HG02973 (cell line): ENCODE measurements around the gene GRB2.
"Not testable (repeated sequence)": the region's sequence is repeated elsewhere in the genome, so short reads cannot be mapped to it uniquely, and the experiment has no call there.

ENCODE experiments used
- ATAC-seq: cut with Tn5 transposase; IDR thresholded peaks from one replicate; pipeline ENCODE4 v1.9.1; 2021; ENCODE audit warnings: moderate library complexity; ENCODE audit not compliant: unreplicated experiment

The GRB2 gene

GRCh38 chr17:75288770-75289114 is 116.7 kb downstream of the GRB2 start:
- ATAC-seq = peak; percentile 10

DNA sequence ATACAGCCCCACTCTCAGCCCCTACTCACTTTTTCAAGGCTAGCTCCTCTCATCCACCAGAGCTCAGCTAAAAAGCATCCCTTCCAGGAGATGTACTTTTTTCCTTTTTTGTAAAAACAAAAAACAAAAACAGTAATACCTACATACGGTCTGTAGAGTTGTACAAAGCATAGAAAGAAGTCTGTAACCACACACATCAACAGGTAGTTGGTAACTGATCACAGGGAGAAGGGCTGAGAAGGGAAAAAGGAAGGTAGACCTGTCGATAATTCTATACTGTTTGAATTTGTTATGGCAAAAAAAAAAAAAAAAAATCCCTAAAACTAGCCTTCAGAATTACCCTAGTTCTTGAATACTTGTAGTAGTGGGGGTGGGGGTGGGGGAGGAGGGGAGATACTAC is 117.1 kb downstream of the GRB2 start:
- no peak for ATAC-seq

DNA sequence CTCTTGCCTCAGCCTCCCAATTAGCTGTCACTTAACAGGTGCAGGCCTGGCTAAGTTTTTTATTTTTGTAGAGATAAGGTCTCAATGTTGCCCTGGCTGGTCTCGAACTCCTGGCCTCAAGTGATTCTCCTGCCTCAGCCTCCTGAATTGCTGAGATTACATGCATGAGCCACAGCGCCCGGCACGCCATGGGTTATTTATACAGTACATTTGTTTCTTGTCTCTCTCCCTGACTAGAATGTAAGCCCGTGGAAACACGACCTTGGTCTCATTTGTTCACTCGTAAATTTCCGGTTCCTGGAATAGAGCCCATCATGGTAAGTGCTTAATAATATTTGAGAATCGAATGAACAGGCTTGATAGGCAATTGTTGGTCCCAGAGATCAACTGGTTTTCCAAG is 118.3 kb downstream of the GRB2 start:
- no peak for ATAC-seq

DNA sequence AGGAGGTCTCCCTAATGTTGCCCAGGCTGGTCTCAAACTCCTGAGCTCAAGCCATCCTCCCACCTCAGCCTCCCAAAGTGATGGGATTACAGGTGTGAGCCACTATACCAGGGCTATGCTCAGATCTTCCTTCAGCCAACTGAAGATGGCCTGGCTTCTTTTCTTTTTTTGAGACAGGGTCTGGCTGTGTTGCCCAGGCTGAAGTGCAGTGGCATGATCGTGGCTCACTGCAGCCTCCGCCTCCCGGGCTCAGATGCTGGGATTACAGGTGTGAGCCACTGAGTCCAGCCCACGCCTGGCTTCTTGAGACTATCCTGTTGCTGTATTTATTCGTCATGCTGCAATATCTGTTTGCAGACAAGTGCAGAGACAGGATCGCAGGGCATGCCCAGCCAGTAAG is 120.4 kb downstream of the GRB2 start:
- ATAC-seq = no peak

DNA sequence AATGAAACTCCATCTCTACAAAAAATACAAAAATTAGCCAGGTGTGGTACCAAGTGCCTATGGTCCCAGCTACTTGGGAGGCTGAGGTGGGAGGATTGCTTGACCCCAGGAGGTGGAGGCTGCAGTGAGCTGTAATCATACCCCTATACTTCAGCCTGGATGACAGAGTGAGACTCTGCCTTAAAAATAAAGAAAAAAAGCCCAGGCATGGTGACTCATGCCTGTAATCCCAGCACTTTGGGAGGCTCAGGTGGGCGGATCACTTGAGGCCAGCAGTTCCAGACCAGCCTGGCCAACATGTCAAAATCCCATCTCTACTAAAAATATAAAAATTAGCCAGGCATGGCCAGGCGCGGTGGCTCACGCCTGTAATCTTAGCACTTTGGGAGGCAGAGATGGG is 125.3 kb downstream of the GRB2 start:
- not testable (repeated sequence) for ATAC-seq

DNA sequence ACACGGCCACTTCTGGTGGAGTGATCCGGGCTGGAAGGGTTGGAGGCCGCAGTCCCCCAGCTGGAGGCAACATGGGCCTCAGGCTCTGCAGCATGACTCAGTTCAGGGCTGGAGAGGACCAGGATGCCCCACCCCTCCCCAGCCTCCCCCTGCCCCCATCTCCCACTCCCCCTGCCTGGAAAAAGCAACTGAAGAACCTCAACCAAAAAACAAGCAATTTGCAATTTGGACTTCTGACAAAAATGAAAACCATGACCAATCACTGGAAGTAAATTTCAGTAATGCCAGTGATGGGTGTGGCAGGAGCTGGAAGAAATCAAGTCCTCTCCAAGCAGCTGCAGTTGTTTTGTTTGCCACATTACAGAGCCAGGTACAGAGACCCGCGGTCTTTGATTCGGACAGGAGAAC is 127.8 kb downstream of the GRB2 start:
- no peak for ATAC-seq

DNA sequence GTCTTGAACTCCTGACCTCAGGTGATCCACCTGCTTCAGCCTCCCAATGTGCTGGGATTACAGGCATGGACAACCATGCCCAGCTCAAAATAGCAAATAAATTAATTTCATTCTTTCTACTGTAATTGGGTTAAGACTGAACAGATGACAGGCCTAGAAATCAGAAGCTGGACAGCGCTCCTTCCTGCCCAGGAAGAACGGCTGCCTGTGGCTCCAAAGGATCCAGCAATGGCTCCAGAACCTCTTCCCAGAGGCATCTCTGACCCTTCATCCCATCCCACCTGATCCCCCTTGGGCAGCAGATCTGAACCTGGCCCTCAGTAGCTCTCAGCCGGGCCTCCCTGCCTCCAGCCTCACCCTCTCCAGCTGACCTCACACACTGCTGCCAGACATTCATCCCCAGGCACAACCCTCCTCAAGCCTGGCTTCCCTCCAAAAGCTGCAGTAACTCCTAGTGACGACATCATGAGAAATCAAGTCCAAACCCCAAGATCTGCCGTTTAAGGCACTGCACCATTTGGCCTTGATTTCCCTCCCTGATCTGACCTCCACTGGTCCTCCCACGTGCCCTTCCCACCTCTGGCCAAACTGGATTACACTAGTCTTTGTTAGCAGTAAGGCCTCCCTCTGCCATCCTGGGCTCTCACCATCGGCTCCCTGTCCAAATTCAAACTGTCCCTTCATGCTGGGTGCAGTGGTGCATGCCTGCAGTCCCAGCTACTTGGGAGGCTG is 131.3 kb downstream of the GRB2 start:
- no peak for ATAC-seq

DNA sequence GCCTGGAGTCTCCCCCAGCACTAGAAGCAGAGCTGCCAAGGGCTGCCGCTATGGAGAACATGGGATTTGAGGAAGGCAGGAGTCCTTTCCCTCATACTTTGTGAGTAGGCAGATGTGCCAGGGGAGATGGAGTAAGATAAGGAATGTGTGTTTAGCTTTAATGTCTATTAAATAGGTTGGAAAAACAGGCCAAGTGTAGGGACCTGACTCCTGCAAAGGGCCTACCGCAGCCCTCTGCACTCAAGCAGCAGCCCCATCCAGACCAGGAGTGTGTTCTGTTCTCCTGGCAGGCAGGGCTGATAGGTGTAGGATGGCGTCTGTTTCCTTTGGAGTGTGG is 132.7 kb downstream of the GRB2 start:
- no peak for ATAC-seq

DNA sequence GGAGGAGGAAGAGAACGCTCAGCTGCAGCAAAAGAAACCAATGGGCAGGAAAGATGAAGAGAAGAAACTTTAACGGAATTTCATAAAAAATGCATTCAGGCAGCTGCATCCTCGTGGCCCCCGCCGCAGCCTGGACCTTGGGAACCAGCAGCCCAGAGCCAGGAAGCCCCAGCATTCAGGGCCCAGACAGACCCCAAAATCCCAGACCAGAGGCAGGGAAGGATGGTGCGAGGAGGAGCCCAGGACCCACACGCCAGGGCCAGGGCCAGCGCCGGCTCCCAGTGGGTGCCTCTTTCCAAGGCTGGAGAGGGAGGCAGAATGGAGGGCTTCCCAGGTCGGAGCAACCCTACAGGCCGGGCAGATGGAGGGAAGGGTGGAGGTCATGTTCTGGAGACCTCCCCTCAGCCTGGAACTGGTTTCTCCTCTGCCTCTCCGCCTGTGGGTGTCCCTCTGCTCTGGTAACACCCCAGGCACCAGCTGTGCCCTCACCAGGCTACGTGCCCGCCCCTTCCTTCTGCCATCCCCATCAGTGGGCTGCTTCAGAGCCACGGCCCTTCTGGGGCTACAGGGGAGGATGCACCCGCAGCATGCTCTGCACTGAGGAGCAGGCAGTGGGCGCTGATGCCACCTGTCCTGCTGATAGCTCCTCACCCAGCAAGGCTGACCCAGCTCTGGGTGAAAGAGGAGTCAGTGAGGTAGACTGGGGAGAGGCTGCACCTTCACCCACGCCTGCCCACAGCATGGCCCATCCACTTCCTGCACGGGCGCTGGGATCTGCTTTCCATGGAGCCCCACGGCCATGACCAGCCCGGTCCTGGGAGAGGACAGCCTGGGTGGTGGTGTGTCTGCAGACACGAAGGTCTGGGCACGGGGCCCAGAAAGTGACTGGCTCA is 133.3 kb downstream of the GRB2 start:
- ATAC-seq = no peak

DNA sequence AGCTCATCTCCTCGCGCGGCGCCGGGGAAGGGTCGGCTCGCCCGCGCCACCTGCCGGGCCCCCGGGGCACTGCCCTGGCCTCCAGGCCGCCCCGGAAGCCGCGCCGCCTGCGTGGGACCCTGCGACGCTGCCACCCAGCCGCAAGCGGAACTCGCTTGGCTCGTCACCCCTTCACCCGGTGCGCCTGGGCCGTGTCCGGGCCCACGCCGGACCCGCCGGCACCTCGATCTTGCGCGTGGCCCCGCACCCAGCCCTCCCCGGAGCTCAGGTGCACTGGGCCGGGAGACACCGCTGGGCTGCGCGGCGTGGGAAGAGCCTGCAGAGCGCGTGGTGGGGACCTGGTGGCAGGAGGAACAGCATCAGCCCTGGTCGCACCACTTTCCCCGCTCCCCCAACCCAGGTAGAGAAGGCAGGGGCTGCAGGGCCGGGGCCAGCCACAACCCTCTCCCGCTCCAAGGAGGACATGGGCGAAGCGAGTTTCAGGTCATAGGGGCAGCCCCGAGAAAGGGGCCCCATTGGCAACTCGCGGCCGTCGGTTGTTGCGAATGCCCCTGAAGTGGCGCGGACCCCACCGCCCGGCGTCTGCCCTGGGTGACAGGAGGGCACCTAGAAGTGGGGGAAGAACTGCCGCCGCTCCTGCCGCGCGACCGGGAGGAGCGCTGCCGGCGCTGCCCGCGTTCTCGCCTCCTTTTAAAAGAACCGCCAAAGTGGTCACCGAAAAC is 134.1 kb downstream of the GRB2 start:
- ATAC-seq = peak; percentile 55

- no peak for ATAC-seq
These were observed 134.6 kb downstream of the GRB2 start, which contains the start of gene MIF4GD for GRCh38 chr17:75270966-75271232. TSS of gene MIF4GD (minus strand) at chr17:75271231. CDS start at chr17:75270195, 1,036 bp downstream.

- peak; percentile 33 for ATAC-seq
These were observed 135.1 kb downstream of the GRB2 start for GRCh38 chr17:75270218-75270965.

GRCh38 chr17:75269844-75270217 is 135.6 kb downstream of the GRB2 start:
- ATAC-seq = no peak
